GM21717 (cell line): ENCODE data around the gene ZNF227.
"Not testable (repeated sequence)": the region's sequence is repeated elsewhere in the genome, so short reads cannot be mapped to it uniquely, and the experiment has no call there.

Source experiments
- ATAC-seq: cut with Tn5 transposase; IDR thresholded peaks from one replicate; pipeline ENCODE4 v1.9.1; 2021; ENCODE audit warnings: mild to moderate bottlenecking, moderate library complexity; ENCODE audit not compliant: unreplicated experiment

ZNF227 gene

GRCh38 chr19:44236384-44236783 lies 24.1 kb downstream of the ZNF227 start:
- no peak for ATAC-seq

- not testable (repeated sequence) for ATAC-seq
Observed at GRCh38 chr19:44252332-44252731, 40.0 kb downstream of the ZNF227 start.

GRCh38 chr19:44253392-44253791 lies 41.1 kb downstream of the ZNF227 start:
- ATAC-seq, result not testable (repeated sequence)

- no peak for ATAC-seq
Observed at GRCh38 chr19:44254496-44254895, 42.2 kb downstream of the ZNF227 start.

- ATAC-seq, result no peak
Observed at GRCh38 chr19:44255705-44256411, 43.5 kb downstream of the ZNF227 start.

GRCh38 chr19:44258136-44258535 lies 45.8 kb downstream of the ZNF227 start:
- no peak for ATAC-seq

- no peak for ATAC-seq
Observed at GRCh38 chr19:44258835-44259413, 46.6 kb downstream of the ZNF227 start.

- ATAC-seq, result no peak
Observed at GRCh38 chr19:44260343-44260681, 48.0 kb downstream of the ZNF227 start.

GRCh38 chr19:44260695-44261446 lies 48.5 kb downstream of the ZNF227 start:
- no peak for ATAC-seq

- ATAC-seq, result no peak
Observed at GRCh38 chr19:44277331-44277730, 65.0 kb downstream of the ZNF227 start.

GRCh38 chr19:44278181-44278690 lies 65.9 kb downstream of the ZNF227 start:
- ATAC-seq, result no peak

- no peak for ATAC-seq
Observed at GRCh38 chr19:44280916-44281315, 68.6 kb downstream of the ZNF227 start.

GRCh38 chr19:44282846-44283245 lies 70.5 kb downstream of the ZNF227 start:
- ATAC-seq, result no peak

- ATAC-seq, result no peak
Observed at GRCh38 chr19:44284968-44285367, 72.6 kb downstream of the ZNF227 start.
